Measurements from ENCODE around the gene CACNA1B. TPM values are rescaled to one million over a fixed set of nuclear protein-coding genes. Genes with fewer than 3 reads are reported as not detected.

Gene CACNA1B
- total and polyA plus RNA-seq, 2 donors (not counting 1 experiment from before 2014, with no cell fraction given), result 0.15 TPM; not detected in 1

DNA sequence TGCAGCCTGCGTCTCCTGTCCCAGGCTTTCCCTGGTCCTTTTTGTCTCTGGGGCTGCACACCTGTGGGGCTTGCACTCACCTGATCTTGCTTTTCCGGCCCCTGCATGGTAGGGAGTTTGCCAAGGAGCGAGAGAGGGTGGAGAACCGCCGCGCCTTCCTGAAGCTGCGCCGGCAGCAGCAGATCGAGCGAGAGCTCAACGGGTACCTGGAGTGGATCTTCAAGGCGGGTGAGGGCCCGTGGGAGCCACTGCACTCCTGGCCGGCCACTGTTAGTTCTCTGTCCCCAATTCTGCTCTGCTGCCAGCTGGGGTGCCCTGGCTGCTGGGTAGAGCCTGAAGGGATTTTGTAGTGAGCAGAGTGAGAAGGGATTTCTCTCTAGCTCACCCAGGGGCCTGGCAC lies 78.0 kb downstream of the CACNA1B start:
- no peaks in the 10 kb centered on the region for H3K79me2 ChIP-seq (ENCODE audit: control insufficient read depth, insufficient read depth, low read length)
- H3K27ac ChIP-seq (ENCODE audit: low read length in 2 of 2), result no peak overlapping the region
- ChIA-PET POLR2A (no interaction called here), CTCF (no interaction called here)
- Mint-ChIP-seq H3K27ac (no peak overlapping the region), H3K9me3 (ENCODE audit: insufficient read depth) (no peaks in the 10 kb centered on the region), H3K4me3 (no peak overlapping the region), H3K4me1 (no peaks in the 10 kb centered on the region), H3K27me3 (peaks cover 2% of the 10 kb centered on the region)
- DNase-seq (no peak), ATAC-seq (ENCODE audit: low read depth) (no peak)
- H3K4me2 ChIP-seq (replicated peaks; ENCODE audit: low read depth, low read length, poor library complexity, severe bottlenecking), result no peak overlapping the region
- no peak for TF ChIP-seq EZH2 (IDR thresholded peaks at IDR 0.05; ENCODE audit: borderline replicate concordance, insufficient read depth, low read depth, low read length, poor library complexity, severe bottlenecking)
- TF ChIP-seq, protein P1, sequence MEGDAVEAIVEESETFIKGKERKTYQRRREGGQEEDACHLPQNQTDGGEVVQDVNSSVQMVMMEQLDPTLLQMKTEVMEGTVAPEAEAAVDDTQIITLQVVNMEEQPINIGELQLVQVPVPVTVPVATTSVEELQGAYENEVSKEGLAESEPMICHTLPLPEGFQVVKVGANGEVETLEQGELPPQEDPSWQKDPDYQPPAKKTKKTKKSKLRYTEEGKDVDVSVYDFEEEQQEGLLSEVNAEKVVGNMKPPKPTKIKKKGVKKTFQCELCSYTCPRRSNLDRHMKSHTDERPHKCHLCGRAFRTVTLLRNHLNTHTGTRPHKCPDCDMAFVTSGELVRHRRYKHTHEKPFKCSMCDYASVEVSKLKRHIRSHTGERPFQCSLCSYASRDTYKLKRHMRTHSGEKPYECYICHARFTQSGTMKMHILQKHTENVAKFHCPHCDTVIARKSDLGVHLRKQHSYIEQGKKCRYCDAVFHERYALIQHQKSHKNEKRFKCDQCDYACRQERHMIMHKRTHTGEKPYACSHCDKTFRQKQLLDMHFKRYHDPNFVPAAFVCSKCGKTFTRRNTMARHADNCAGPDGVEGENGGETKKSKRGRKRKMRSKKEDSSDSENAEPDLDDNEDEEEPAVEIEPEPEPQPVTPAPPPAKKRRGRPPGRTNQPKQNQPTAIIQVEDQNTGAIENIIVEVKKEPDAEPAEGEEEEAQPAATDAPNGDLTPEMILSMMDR (IDR thresholded peaks at IDR 0.05), result no peak
- no peaks in the 10 kb centered on the region for H3K4me1 ChIP-seq (ENCODE audit: control insufficient read depth in 2 of 2, insufficient read depth in 2 of 2, low read length in 2 of 2)
- H3K9me3 ChIP-seq (ENCODE audit: control extremely low read depth in 1 of 3, control insufficient read depth in 2 of 3, insufficient read depth in 1 of 3, low read length in 2 of 3), result peaks cover 0 to 4% (median 0%) of the 10 kb centered on the region in 3 donors
- H2AFZ ChIP-seq (ENCODE audit: insufficient read depth, low read depth, low read length, poor library complexity, severe bottlenecking), result no peak overlapping the region
- H3K36me3 ChIP-seq (replicated peaks in 1 of 2; ENCODE audit: control extremely low read depth in 1 of 2, control insufficient read depth in 1 of 2, extremely low read depth in 1 of 2, insufficient read depth in 2 of 2, low read length in 1 of 2), result no peaks in the 10 kb centered on the region
- intact Hi-C loops (cut with micrococcal nuclease), result no loop called here
- no peaks in the 10 kb centered on the region for H4K20me1 ChIP-seq (ENCODE audit: control insufficient read depth, insufficient read depth, low read length, poor library complexity, severe bottlenecking)
- 95% methylated on average over 14 of the region's 14 CpGs for WGBS (ENCODE audit: insufficient coverage)
- no peak overlapping the region for H3K4me3 ChIP-seq (ENCODE audit: control extremely low read depth in 1 of 5, extremely low read depth in 1 of 5, insufficient read depth in 1 of 5, low read depth in 2 of 5, low read length in 4 of 5)
- H3K27me3 ChIP-seq (replicated peaks in 1 of 4; ENCODE audit: control extremely low read depth in 1 of 4, control insufficient read depth in 3 of 4, insufficient read depth in 4 of 4, low read length in 3 of 4), result no peaks in the 10 kb centered on the region
- no peak overlapping the region for H3K9ac ChIP-seq (ENCODE audit: low read length)

- ChIA-PET POLR2A (no interaction called here), CTCF (no interaction called here)
- Histone ChIP-seq H2AFZ (ENCODE audit: insufficient read depth, low read depth, low read length, poor library complexity, severe bottlenecking) (no peak overlapping the region), H3K4me3 (ENCODE audit: control extremely low read depth in 1 of 5, extremely low read depth in 1 of 5, insufficient read depth in 1 of 5, low read depth in 2 of 5, low read length in 4 of 5) (no peak overlapping the region), H4K20me1 (ENCODE audit: control insufficient read depth, insufficient read depth, low read length, poor library complexity, severe bottlenecking) (no peaks in the 10 kb centered on the region), H3K4me1 (ENCODE audit: control insufficient read depth in 2 of 2, insufficient read depth in 2 of 2, low read length in 2 of 2) (no peaks in the 10 kb centered on the region), H3K9me3 (ENCODE audit: control extremely low read depth in 1 of 3, control insufficient read depth in 2 of 3, insufficient read depth in 1 of 3, low read length in 2 of 3) (peaks cover 0 to 4% (median 0%) of the 10 kb centered on the region in 3 donors), H3K27me3 (replicated peaks in 1 of 4; ENCODE audit: control extremely low read depth in 1 of 4, control insufficient read depth in 3 of 4, insufficient read depth in 4 of 4, low read length in 3 of 4) (no peaks in the 10 kb centered on the region), H3K4me2 (replicated peaks; ENCODE audit: low read depth, low read length, poor library complexity, severe bottlenecking) (no peak overlapping the region), H3K36me3 (replicated peaks in 1 of 2; ENCODE audit: control extremely low read depth in 1 of 2, control insufficient read depth in 1 of 2, extremely low read depth in 1 of 2, insufficient read depth in 2 of 2, low read length in 1 of 2) (no peaks in the 10 kb centered on the region), H3K27ac (ENCODE audit: low read length in 2 of 2) (no peak overlapping the region), H3K79me2 (ENCODE audit: control insufficient read depth, insufficient read depth, low read length) (no peaks in the 10 kb centered on the region), H3K9ac (ENCODE audit: low read length) (no peak overlapping the region)
- intact Hi-C loops (cut with micrococcal nuclease), result no loop called here
- ATAC-seq (ENCODE audit: low read depth), result no peak
- Mint-ChIP-seq H3K9me3 (ENCODE audit: insufficient read depth) (no peaks in the 10 kb centered on the region), H3K27ac (no peak overlapping the region), H3K27me3 (peaks cover 2% of the 10 kb centered on the region), H3K4me3 (no peak overlapping the region), H3K4me1 (no peaks in the 10 kb centered on the region)
- no peak for DNase-seq
- 90% methylated on average over 8 of the region's 9 CpGs for WGBS (ENCODE audit: insufficient coverage)
- TF ChIP-seq, protein P1 (IDR thresholded peaks at IDR 0.05), result no peak
- no peak for TF ChIP-seq EZH2 (IDR thresholded peaks at IDR 0.05; ENCODE audit: borderline replicate concordance, insufficient read depth, low read depth, low read length, poor library complexity, severe bottlenecking)
These were observed 78.5 kb downstream of the CACNA1B start for GRCh38 chr9:137956039-137956438.
